ENCODE data around the gene ANKRD13D. TPM values are rescaled to one million over a fixed set of nuclear protein-coding genes. Genes with fewer than 3 reads are reported as not detected.

The ANKRD13D gene
- polyA plus RNA-seq, 4 donors, result 21.3 to 32.9 (median 27.4) TPM

DNA sequence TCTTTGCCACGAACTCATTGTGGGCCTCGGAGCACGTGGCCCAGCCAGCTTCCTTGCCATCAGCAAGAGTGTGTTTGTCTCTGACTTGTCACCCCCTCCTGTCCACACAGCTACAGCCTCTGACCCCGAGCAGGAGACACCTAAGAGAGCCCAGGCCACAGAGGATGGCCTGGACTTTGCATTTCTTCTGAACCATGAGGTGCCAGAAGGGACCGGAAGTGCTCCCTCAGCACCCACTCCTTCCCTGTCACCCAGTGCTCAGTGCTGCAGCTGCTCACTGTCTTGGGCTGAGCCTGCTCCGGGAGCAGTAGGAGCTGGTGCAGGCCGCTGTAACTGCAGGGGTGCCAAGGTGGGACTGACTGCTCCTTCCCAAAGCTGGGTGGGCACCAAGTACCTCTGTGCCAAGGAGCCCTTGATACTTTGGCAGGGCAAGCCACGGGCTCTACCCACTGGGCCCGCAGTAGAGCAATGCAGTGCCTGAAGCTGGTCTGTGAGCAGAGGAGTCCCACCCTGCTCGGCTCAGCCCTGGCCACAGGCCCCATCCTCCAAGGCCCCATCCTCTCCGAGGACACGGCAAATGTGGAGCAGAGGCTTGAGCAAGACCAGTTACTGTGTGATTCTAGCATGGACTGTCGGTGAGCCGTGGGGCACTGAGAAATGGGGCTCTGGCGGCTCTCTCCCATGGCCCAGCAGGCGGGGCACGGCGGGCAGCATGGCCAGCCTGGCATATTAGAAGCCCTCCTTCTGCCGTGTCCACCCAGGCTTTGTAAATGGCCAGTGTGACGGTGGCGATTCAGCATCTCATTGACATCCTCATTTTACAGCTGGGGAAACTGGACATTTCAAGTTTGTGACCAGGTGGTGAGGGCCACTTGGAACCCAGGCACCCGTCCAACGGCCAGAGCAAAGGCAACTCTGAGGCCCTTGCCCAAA, 16.5 kb upstream of the ANKRD13D start:
- DNase-seq (ENCODE audit: low read depth in 4 of 4, low spot score in 3 of 4), result no peak

DNA sequence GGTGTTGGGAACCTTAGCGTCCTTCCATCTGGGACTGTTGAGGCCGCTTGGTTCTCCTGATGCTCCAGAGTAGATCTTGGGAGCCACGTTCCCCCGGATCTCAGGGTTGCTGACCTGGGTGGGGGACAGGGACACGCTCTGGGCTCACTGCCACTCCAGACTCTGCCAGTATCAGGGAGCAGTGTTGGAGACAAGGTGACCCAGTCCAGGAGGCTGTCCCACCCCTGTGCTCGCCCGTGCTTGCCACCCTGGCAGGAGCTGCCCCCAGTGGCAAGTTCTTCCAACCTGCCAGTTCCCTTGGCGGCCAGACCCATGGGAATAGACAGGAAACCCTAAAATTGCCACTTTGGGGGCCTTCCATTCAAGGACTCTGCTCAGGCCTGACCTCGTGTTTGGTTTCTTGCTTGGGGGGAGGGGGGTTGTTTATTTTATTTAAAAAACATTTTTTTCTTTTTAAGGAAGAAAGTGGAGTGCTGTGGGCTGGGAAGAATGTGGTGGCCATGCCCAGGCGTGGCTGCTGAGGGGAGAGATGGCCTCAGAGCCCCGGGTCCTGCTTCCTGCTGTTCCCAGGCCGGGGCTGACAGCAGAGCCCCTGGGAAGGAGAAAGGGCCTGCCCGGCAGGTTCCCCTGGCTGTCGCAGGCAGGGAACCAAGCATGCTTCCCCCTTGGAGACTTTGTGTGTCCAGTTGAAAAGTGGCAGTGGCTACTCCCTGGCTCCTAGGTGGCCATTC, 15.7 kb upstream of the ANKRD13D start:
- DNase-seq (ENCODE audit: low read depth in 4 of 4, low spot score in 3 of 4), result no peak

DNA sequence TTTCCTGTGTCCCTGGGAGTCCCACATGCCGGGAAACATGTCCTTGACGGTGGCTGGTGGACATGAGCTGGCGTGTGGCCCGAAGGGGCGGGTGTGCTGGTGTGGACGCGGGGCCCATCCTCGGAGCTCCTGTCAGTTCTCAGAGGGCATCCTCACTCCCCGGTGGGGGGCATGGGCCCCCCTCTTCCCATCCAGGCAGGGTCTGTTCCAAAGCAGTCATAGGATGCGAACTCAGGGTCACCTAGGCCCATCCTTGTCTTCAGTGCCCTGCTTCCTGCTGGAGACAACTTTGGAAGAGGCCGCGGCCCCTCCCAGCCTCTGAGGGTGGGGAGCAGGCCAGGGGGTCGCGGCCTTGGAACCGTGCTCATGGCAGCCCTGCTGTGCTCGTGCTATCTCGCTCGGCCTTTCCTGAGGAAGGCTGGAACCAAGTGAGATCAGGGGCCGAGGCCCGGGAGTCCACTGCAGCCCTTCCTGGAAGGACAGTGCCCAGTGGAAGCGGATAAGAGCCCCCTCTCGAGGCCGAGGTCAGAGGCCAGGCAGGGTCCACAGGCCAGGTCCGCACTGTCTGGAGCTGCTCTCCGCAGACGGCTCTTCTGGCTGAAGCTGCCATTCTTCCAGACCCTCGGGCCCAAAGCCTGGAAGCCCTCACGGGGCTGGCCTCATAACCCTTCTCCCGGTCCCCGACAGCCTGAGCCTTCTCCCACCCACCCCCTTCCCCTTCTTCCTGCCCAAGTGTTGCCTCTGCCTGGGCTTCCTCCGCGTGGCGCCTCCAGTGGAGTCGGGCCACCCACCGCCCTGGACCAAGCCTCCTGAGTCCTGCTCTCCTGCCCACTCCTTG, 14.1 kb upstream of the ANKRD13D start:
- DNase-seq (ENCODE audit: low read depth in 4 of 4, low spot score in 3 of 4), result no peak

DNA sequence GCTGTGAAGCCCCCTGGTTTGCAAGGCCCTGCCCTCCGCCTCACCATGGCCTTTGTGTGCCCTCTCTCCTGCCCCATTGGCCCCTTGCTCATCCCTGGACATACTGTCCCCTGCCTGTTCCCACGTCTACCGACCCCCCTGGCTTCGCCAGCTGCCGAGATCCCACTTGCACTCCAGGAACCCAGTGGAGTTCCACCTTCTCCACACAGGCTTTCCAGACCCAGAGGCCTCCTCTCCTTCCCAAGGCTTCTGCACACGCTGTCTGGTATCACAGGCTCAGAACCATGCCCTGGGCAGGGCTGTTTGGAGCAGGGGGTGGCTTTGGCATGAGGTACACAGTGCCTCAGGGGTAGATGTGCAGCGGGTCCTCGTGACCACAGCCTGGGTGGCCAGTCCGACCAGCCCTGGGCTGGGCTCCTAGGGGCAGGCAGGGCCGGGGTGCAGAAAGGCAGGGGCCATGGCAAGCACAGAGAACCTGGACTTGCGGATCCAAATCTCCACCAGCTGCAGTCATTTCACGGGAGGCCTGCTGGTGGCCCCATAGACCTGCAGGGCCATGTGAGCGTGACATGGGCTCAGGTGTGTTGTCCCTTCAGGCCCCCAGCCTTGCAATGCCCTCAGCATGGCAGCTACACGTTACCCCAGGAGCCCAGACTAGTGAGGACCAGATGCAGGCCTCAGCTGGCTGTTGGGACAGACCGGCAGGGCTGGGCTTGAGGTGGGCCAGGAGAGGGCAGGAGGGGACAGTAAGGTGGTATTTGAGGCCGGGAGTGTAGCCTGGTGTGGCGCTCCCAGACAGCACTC, 13.3 kb upstream of the ANKRD13D start:
- DNase-seq (ENCODE audit: low read depth in 4 of 4, low spot score in 3 of 4), result no peak

DNA sequence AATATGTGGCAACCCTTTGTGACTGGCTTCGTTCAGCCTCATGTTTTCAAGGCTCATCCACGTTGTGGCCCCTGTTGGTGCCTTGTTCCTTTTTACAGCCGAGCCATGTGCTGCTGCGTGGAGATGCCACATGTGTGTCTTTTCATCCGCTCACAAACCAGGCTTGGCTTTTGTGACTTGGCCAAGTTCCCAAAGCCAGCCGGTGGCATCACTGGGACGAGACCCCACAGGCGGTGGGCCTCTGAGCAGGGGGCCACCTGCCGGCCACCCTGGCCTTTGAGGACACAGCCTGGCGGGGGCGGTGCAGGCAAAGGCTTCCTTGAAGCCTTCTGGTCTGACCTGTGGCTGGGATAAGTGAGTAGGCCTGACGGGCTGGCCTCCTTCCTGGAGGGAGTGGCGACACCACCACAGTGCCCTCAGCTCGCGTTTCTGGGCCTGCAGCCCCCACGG, 12.3 kb upstream of the ANKRD13D start:
- DNase-seq (ENCODE audit: low read depth in 4 of 4, low spot score in 3 of 4), result no peak

DNA sequence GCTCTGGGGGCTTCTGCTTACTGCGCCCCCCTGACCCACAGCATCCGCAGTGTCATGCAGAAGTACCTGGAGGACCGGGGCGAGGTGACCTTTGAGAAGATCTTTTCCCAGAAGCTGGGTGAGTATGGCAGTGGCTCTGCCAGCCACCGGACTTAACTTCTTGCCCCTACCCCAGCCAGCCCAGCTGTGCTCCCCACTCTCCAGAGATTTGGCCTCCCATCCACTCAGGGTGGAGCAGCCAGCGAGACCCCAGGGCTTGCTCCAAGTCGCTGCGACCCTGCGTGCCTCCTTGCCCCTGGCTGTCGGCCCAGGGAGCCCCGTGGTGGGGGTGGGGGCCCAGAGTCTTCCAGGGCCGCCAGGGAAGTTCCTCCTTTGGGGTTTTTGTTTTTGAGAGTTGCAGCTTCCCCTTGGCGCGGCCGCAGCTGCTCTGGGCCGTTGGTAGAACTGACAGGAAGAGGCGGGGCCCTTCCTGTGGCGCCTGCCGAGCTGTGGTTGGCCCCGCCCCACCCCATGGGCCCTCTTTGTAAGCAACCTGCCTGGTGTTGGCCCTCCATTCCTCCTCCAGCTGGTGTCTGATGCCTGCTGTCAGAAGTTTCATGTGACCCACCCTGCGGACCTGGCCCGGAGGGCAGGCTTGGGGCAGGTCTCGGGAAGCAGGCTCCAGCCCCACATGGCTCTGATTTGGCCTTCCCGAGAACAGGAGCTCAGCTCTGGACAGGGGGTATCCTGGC, 11.7 kb upstream of the ANKRD13D start:
- DNase-seq (ENCODE audit: low read depth in 4 of 4, low spot score in 3 of 4), result no peak

DNA sequence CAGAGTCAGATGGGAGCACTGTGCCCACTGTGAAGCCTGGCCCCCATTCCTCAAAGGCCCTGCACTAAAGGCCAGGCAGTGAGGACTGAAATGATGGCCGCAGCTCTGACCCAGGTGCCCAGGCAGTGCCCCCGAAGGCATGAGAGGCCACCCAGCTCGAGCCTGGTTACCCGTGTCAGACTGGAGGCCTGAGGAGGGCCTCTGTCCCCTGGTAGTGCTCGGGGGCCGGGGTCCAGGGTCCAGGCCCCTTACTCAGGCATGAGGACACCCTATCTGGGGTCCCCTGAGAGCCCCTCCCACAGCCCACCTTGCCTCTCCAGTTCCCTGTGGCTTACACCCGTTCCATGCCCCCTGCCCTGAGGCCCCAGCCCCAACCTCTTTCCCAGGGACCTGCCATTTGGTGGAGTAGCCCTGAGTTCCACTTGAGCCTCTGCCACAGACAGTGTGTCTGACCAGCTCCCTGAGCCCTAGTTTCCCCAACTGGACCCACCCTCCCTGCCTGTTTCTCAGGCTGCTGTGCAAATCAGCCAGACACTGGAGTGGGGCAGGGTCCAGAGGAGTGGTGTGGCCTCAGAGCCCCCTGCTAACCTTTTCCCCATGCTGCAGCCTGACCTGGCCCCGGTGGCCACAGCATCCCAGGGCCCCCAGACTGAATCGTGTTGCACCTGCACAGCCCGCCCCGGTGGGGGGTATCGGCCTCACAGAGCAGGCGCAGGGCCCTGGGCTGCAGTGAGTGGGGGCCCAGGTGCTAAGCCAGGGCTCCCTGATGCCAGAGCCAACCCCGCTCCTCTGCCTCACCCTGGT, 10.8 kb upstream of the ANKRD13D start:
- DNase-seq (ENCODE audit: low read depth in 4 of 4, low spot score in 3 of 4), result no peak

DNA sequence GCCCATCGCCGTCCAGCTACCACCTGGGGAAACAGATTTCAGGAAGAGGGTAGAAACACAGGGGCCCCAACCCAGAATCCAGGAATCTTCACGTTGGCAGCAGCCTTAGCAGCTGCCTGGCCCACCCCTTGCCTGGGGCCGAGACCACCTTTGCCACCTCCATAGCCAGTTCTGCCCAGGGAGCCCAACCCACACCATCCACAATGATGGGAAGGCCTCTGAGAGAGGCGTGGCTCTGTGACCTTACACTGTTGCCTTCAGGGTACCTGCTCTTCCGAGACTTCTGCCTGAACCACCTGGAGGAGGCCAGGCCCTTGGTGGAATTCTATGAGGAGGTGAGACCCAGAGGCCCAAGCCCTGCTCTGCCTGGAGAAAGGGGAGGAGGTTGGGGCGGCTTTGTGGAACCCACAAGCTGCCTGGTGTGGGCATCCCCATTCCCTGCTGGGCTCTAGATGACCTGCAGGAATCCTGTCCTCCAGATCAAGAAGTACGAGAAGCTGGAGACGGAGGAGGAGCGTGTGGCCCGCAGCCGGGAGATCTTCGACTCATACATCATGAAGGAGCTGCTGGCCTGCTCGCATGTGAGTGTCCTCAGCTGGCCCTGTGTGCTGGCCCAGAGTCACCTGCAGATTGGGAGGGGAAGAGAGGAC, 10.0 kb upstream of the ANKRD13D start:
- DNase-seq (ENCODE audit: low read depth in 4 of 4, low spot score in 3 of 4), result no peak

DNA sequence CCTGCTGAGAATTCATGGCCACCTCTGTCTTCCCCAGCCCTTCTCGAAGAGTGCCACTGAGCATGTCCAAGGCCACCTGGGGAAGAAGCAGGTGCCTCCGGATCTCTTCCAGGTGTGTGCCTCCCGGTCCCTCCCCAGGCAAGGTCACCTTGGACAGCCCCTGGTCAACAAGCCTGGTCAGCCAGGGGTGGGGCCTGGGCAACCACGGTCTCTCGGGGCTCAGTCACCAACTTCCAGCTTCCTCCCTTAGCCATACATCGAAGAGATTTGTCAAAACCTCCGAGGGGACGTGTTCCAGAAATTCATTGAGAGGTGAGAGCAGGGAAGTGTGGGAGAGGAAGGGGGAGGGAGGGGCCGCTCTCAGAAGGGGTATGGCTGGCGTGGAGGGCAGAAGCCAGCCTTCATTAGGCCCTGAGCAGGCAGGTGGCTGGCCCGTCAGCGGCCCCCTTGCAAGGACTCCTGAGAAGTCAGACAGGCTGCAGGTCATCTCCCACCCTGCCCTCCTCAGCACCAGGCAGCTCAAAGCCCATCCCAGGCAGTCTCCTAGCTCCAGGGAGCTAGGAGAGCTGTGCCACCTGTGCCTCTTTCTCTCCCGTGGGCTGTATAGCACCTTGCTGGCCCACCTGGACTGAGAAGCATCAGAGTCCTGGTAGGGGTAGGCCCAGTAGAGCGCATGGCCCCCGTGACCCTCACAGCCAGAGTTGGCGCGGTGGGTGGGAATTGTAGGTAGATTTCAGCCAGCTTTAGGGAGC, 9.3 kb upstream of the ANKRD13D start:
- DNase-seq (ENCODE audit: low read depth in 4 of 4, low spot score in 3 of 4), result no peak

DNA sequence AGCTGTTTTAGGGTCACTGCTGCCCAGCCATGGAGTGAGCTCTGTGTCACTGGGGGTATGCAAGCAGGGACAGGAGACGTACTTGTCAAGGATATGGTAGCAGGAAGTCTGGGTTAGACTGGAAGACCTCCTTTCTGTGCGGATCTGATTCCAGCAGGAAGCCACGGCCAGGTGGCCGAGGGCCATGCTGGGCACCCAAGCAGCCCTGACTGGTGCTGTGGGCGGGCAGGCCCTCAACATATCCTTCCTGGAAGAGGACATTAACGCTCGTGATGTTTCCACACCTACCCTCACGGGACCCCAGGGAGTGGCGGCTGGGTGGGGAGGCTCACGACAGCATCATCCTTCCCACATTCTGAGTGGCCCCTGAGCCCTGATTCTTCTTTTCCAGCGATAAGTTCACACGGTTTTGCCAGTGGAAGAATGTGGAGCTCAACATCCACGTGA, 8.7 kb upstream of the ANKRD13D start:
- no peak for DNase-seq (ENCODE audit: low read depth in 4 of 4, low spot score in 3 of 4)

DNA sequence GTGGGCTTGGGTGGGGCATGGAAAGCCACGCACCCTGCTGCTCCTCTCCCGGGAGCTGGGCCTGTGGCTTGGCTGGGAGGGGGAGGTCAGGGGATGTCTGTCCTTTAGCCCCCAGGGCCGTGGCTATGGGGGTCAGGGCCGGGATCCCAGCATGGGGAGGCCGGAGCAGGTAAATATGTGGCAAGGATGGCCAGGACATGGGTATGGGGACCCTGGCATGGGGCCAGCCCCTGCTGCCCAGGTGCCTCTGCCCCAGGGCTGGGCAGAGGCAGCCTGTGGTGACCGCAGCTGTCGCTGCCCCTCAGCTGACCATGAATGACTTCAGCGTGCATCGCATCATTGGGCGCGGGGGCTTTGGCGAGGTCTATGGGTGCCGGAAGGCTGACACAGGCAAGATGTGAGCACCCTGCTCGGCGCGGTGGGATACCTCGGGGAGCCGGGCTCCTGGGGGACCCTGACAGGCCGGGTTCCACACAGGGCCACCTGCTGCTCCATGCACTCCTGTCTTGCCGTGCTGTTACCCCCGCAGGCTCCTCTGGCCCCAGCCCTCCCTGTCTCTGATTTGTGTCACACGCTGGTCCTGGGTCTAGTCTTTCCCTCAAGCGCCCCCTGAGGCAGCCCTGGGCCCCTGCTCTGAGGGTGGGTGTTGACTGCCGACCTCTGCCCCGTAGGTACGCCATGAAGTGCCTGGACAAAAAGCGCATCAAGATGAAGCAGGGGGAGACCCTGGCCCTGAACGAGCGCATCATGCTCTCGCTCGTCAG, 8.1 kb upstream of the ANKRD13D start:
- no peak for DNase-seq (ENCODE audit: low read depth in 4 of 4, low spot score in 3 of 4)

DNA sequence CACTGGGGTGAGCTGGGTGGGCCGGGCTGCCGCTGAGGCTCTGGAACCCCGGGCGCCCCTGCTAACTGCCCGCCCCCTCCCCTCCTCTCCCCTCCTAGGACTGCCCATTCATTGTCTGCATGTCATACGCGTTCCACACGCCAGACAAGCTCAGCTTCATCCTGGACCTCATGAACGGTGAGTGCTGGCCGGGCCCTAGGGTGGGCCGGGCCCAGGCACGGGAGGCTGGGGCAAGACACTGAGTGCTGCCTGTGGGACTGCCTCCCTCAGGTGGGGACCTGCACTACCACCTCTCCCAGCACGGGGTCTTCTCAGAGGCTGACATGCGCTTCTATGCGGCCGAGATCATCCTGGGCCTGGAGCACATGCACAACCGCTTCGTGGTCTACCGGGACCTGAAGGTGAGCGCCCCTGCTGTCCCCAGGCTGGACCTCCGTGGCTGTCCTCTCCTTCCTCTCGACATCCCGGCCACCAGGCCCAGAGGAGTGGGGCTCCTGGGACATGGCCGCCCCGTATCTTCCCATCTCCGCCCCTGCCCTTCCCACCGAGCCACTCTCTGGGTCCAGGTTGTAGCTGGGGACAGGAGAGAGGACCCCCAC, 7.5 kb upstream of the ANKRD13D start:
- DNase-seq (ENCODE audit: low read depth in 4 of 4, low spot score in 3 of 4), result no peak

DNA sequence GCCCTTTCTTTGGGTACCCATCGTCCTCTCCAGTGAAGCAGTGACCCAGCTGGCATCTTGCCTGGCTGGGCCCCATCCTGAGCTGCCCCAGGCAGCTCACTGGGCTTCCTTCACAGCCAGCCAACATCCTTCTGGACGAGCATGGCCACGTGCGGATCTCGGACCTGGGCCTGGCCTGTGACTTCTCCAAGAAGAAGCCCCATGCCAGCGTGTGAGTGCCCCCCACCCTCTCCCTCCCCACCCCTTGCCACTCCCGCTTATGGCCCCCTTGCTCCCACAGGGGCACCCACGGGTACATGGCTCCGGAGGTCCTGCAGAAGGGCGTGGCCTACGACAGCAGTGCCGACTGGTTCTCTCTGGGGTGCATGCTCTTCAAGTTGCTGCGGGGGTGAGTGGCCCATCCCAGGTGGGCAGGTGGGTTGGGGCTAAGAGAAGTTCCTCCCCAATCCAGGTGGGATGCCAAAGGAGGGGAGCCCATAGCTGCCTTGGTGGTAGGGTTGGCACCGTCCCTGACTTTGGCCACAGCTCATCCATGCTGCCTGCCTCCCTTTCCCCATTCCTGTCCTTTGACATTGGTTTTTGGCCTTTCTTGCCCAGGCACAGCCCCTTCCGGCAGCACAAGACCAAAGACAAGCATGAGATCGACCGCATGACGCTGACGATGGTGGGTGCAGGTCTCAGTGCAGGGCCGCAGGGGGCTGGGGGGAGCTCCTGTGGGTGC, 6.8 kb upstream of the ANKRD13D start:
- no peak for DNase-seq (ENCODE audit: low read depth in 4 of 4, low spot score in 3 of 4)

DNA sequence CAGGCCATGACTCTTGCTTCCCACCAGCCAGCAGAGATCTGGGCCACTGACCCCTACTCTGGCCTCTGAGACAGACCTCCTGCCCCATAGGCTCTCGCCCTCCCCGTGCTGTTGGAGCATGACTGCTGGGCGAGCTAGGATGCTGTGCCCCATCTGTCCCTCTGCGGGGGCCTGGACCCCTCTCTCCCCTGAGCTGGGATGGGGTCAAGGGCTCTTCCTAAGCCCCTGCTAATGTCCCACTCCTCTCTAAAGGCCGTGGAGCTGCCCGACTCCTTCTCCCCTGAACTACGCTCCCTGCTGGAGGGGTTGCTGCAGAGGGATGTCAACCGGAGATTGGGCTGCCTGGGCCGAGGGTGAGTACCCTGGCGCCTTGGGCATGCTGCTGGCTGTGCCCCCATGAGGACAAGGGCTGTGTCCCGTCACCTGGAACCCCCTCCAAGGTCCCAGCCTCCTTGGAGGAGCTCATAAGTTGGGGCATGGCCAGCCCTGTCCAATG, 6.2 kb upstream of the ANKRD13D start:
- no peak for DNase-seq (ENCODE audit: low read depth in 4 of 4, low spot score in 3 of 4)

DNA sequence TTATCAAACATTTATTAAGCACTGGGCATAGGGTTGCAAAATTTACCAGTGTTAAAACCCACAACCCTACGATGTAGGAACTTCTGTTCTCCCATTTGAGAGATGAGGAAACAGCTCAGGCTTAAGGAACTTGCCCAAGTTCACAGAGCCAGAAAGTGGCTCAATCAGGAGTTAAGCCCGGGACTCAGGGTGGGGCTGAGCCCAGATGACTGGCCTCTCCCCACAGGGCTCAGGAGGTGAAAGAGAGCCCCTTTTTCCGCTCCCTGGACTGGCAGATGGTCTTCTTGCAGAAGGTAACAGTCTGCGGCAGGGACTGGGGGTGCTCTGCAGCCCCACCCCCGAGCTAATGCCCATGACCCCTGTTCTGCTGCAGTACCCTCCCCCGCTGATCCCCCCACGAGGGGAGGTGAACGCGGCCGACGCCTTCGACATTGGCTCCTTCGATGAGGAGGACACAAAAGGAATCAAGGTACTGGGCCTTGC, 5.6 kb upstream of the ANKRD13D start:
- DNase-seq (ENCODE audit: low read depth in 4 of 4, low spot score in 3 of 4), result no peak
